GM23338 (cell line): ENCODE data around the gene PCDHGA6. TPM values are rescaled to one million over a fixed set of nuclear protein-coding genes. Genes with fewer than 3 reads are reported as not detected.
"Not testable (repeated sequence)": the region's sequence is repeated elsewhere in the genome, so short reads cannot be mapped to it uniquely, and the experiment has no call there.

Experiments
- ATAC-seq: fragments of 200-7000 bp; cut with Tn5 transposase; 3 replicates; pipeline ENCODE4 v1.9.1; 2020
- DNase-seq: peaks from one replicate; pipeline ENCODE4 v3.0.0-alpha.2; 2015; ENCODE audit warnings: low spot score
- H2AFZ ChIP-seq: fragments of 200-600 bp; sonication (generic); 2 replicates; pipeline ENCODE4 v1.8.0; 2016; ENCODE audit warnings: antibody characterized with exemption, mild to moderate bottlenecking, moderate library complexity
- H3F3A ChIP-seq: fragments of 200-600 bp; sonication (generic); replicated peaks from 2 replicates; pipeline ENCODE4 v1.8.0; 2017; ENCODE audit warnings: antibody characterized with exemption, mixed run types, low read depth
- H3K27ac ChIP-seq: fragments of 200-600 bp; sonication (generic); 2 replicates; pipeline ENCODE4 v1.6.1; 2016; ENCODE audit warnings: low read depth
- H3K27me3 ChIP-seq: fragments of 200-600 bp; sonication (generic); 2 replicates; pipeline ENCODE4 v1.8.0; 2016; ENCODE audit warnings: mild to moderate bottlenecking, mixed run types, moderate library complexity; ENCODE audit not compliant: insufficient read depth
- H3K36me3 ChIP-seq: fragments of 200-600 bp; sonication (generic); 2 replicates; pipeline ENCODE4 v1.8.0; 2016; ENCODE audit warnings: mild to moderate bottlenecking; ENCODE audit not compliant: insufficient read depth
- H3K4me1 ChIP-seq: fragments of 200-600 bp; sonication (generic); 2 replicates; pipeline ENCODE4 v1.8.0; 2016; ENCODE audit warnings: mild to moderate bottlenecking, moderate library complexity; ENCODE audit not compliant: insufficient read depth
- H3K4me2 ChIP-seq: fragments of 200-600 bp; sonication (generic); 2 replicates; pipeline ENCODE4 v1.7.1; 2017; ENCODE audit warnings: mixed run types
- H3K4me3 ChIP-seq: fragments of 200-600 bp; sonication (generic); 2 replicates; pipeline ENCODE4 v1.6.1; 2016; ENCODE audit warnings: mixed run types
- H3K79me2 ChIP-seq: fragments of 200-600 bp; sonication (generic); replicated peaks from 2 replicates; pipeline ENCODE4 v1.8.0; 2017; ENCODE audit warnings: mild to moderate bottlenecking; ENCODE audit not compliant: insufficient read depth
- H3K9me2 ChIP-seq: fragments of 200-600 bp; sonication (generic); 2 replicates; pipeline ENCODE4 v1.8.0; 2017; ENCODE audit not compliant: insufficient read depth
- H4K20me1 ChIP-seq: fragments of 200-600 bp; sonication (generic); replicated peaks from 2 replicates; pipeline ENCODE4 v1.8.0; 2017; ENCODE audit warnings: mild to moderate bottlenecking; ENCODE audit not compliant: insufficient read depth
- H3K27ac Mint-ChIP-seq: 2 replicates; pipeline ENCODE4 v1.8.0; 2020; ENCODE audit warnings: inconsistent platforms, mild to moderate bottlenecking, moderate library complexity, mixed read lengths
- H3K27me3 Mint-ChIP-seq: 3 replicates; pipeline ENCODE4 v1.8.0; 2022; ENCODE audit warnings: low read depth, mild to moderate bottlenecking, moderate library complexity, mixed read lengths, inconsistent platforms; ENCODE audit not compliant: insufficient read depth, poor library complexity
- H3K36me3 Mint-ChIP-seq: 3 replicates; pipeline ENCODE4 v1.8.0; 2021; ENCODE audit warnings: low read depth, mild to moderate bottlenecking, inconsistent platforms, moderate library complexity, mixed read lengths
- H3K4me1 Mint-ChIP-seq: 3 replicates; pipeline ENCODE4 v1.8.0; 2020; ENCODE audit warnings: mild to moderate bottlenecking, inconsistent platforms, mixed read lengths
- H3K4me3 Mint-ChIP-seq: 3 replicates; pipeline ENCODE4 v1.8.0; 2021; ENCODE audit warnings: moderate library complexity, mild to moderate bottlenecking, inconsistent platforms, mixed read lengths
- H3K9me3 Mint-ChIP-seq: 3 replicates; pipeline ENCODE4 v1.8.0; 2020; ENCODE audit warnings: moderate library complexity, mild to moderate bottlenecking, inconsistent platforms, mixed read lengths
- CREB1 ChIP-seq: fragments of 250-450 bp; sonication (Bioruptor Pico); IDR thresholded peaks from 2 replicates; pipeline ENCODE4 v1.5.0; 2020; ENCODE audit warnings: low read depth, mild to moderate bottlenecking, moderate library complexity
- CTCF ChIP-seq, 2 experiments: fragments of 200-600 bp in 1 of 2; sonication (generic) in 1 of 2; conservative IDR thresholded peaks; 2 replicates each; pipeline versions ENCODE4 v1.5.1 to v1.6.1; 2016 to 2017; ENCODE audit warnings: antibody characterized with exemption in 2 of 2, low read depth in 2 of 2, mild to moderate bottlenecking in 2 of 2, moderate library complexity in 1 of 2
- ETS1 ChIP-seq: IDR thresholded peaks from 2 replicates; pipeline ENCODE4 v1.6.1; 2016; ENCODE audit warnings: antibody characterized with exemption
- EZH2 ChIP-seq: fragments of 200-600 bp; sonication (generic); IDR thresholded peaks from one replicate; pipeline ENCODE4 v1.8.0; 2017; ENCODE audit warnings: antibody characterized with exemption, mild to moderate bottlenecking, low read depth; ENCODE audit not compliant: unreplicated experiment
- STAT1 ChIP-seq: IDR thresholded peaks from one replicate; pipeline ENCODE4 v1.6.1; 2016; ENCODE audit warnings: antibody characterized with exemption; ENCODE audit not compliant: unreplicated experiment
- ZNF114 ChIP-seq: fragments of 250-450 bp; sonication (Bioruptor Pico); IDR thresholded peaks from 2 replicates; pipeline ENCODE4 v1.5.0; 2020; ENCODE audit warnings: mild to moderate bottlenecking, moderate library complexity
- ZNF331 ChIP-seq: fragments of 250-450 bp; sonication (Bioruptor Pico); IDR thresholded peaks from 2 replicates; pipeline ENCODE4 v1.5.0; 2020; ENCODE audit warnings: low read depth, mild to moderate bottlenecking, moderate library complexity
- ZNF462 ChIP-seq: fragments of 250-450 bp; sonication (Bioruptor Pico); IDR thresholded peaks from 2 replicates; pipeline ENCODE4 v1.5.0; 2020; ENCODE audit warnings: mild to moderate bottlenecking, moderate library complexity
- polyA plus RNA-seq: library from polyadenylated mRNA; unstranded; fragments of >200 nt; fragmentation: Nextera tagmentation; extraction: Ambion mirVana; gene quantifications from 2 replicates; pipeline ENCODE4 v1.2.1, GENCODE V29; 2016
- total RNA-seq: library from RNA; depleted of rRNA; stranded (reverse); fragments of >200 nt; shearing (Covaris generic); gene quantifications from 2 replicates; pipeline ENCODE4 v1.2.3, GENCODE V29; 2014

Gene PCDHGA6
- total and polyA plus RNA-seq, 2 experiments from 2014 or later = 0.99 to 4.8 TPM

- H3K4me1 ChIP-seq, H4K20me1 ChIP-seq, H3K27ac Mint-ChIP-seq, H3K4me1 Mint-ChIP-seq, H3K9me2 ChIP-seq, H3K36me3 ChIP-seq, H3K27ac ChIP-seq, H3F3A ChIP-seq, H3K27me3 ChIP-seq, H3K79me2 ChIP-seq: not testable (repeated sequence)
- peak within 1 kb of the TSS; percentile 88 for H3K4me2 ChIP-seq
- peak within 1 kb of the TSS; percentile 84 for H2AFZ ChIP-seq
- H3K36me3 Mint-ChIP-seq = peaks cover 34% of the 10 kb centered on the region
- TF ChIP-seq CTCF (conservative IDR thresholded peaks at IDR 0.05; ENCODE audit: low read depth in 2 of 2) = peak; percentile 81
- peak; percentile 67 for TF ChIP-seq CREB1 (CRISPR knock-in tag)
- peaks cover 12% of the 10 kb centered on the region for H3K27me3 Mint-ChIP-seq
- H3K4me3 Mint-ChIP-seq = peak within 1 kb of the TSS; percentile 92
- ATAC-seq (peak; percentile 95), DNase-seq (peak; percentile 89)
- peaks cover 30% of the 10 kb centered on the region for H3K9me3 Mint-ChIP-seq
- peak within 1 kb of the TSS; percentile 86 for H3K4me3 ChIP-seq
Observed at GRCh38 chr5:141407790-141408505, 34.3 kb downstream of the PCDHGA6 start, which contains the start of gene PCDHGB6. Gene PCDHGB6, plus strand, starts transcription at chr5:141408021. Its CDS starts 182 bp downstream, at chr5:141408203.

- Mint-ChIP-seq H3K4me3 (peak overlapping the region; percentile 28; the same call in 1 of the 3 replicates), H3K9me3 (peaks cover 37% of the 10 kb centered on the region), H3K27ac (no peak overlapping the region)
- no peak for TF ChIP-seq ETS1
- TF ChIP-seq STAT1 = no peak
- no peak for TF ChIP-seq CREB1 (CRISPR knock-in tag)
- TF ChIP-seq EZH2 = no peak
- no peak for TF ChIP-seq ZNF331 (CRISPR knock-in tag)
- no peak for TF ChIP-seq ZNF462 (CRISPR knock-in tag)
- TF ChIP-seq ZNF114 = no peak
Observed at GRCh38 chr5:141409598-141410306, 36.1 kb downstream of the PCDHGA6 start.

More at GRCh38 chr5:141409598-141410306, 36.1 kb downstream of the PCDHGA6 start:
- Histone ChIP-seq H3K4me2 (no peak overlapping the region), H2AFZ (no peak overlapping the region), H3K27me3 (peaks cover 8% of the 10 kb centered on the region), H3K79me2 (0 out of 2 replicates have a peak, but pooled peaks cover 4% of the 10 kb centered on the region), H3K4me3 (no peak overlapping the region), H3K9me2 (no peaks in the 10 kb centered on the region), H3F3A (no peaks in the 10 kb centered on the region), H3K36me3 (no peaks in the 10 kb centered on the region), H4K20me1 (peaks cover 7% of the 10 kb centered on the region; the same call in 1 of the 2 replicates), H3K27ac (no peak overlapping the region), H3K4me1 (peaks cover 5% of the 10 kb centered on the region)
- DNase-seq (no peak), ATAC-seq (no peak)
- Mint-ChIP-seq H3K4me1 (peaks cover 8% of the 10 kb centered on the region), H3K36me3 (peaks cover 39% of the 10 kb centered on the region), H3K27me3 (peaks cover 15% of the 10 kb centered on the region)
